NCI-H526 (cell line): Measurements from ENCODE around the gene RAD51B.
A peak's percentile ranks its signal among the peaks of the same experiment; 100 is the strongest.
"Not testable (repeated sequence)": the region's sequence is repeated elsewhere in the genome, so short reads cannot be mapped to it uniquely, and the experiment has no call there.

Source experiments
- DNase-seq, 2 experiments: peaks; one replicate each; lab custom pipeline; 2025; lab: John Stamatoyannopoulos, UW

Gene RAD51B

GRCh38 chr14:68176687-68177086, 357.1 kb downstream of the RAD51B start:
- no peak for DNase-seq

GRCh38 chr14:68177728-68178127, 358.1 kb downstream of the RAD51B start:
- DNase-seq, result no peak

GRCh38 chr14:68178282-68178681, 358.7 kb downstream of the RAD51B start:
- DNase-seq, result no peak

GRCh38 chr14:68181519-68182326, 362.1 kb downstream of the RAD51B start:
- DNase-seq, result peak in 1 of 2 experiments; percentile 5

- no peak for DNase-seq
Observed at GRCh38 chr14:68182492-68182891, 362.9 kb downstream of the RAD51B start.

GRCh38 chr14:68186500-68187276, 367.1 kb downstream of the RAD51B start:
- not testable (repeated sequence) for DNase-seq

GRCh38 chr14:68188174-68188573, 368.6 kb downstream of the RAD51B start:
- no peak for DNase-seq

GRCh38 chr14:68190032-68190431, 370.5 kb downstream of the RAD51B start:
- no peak for DNase-seq

GRCh38 chr14:68191567-68192321, 372.2 kb downstream of the RAD51B start:
- DNase-seq, result no peak

- no peak for DNase-seq
Observed at GRCh38 chr14:68192935-68193334, 373.4 kb downstream of the RAD51B start.

GRCh38 chr14:68193970-68194681, 374.5 kb downstream of the RAD51B start:
- DNase-seq, result no peak

GRCh38 chr14:68195126-68195525, 375.5 kb downstream of the RAD51B start:
- no peak for DNase-seq

GRCh38 chr14:68198713-68199495, 379.3 kb downstream of the RAD51B start:
- DNase-seq, result no peak

GRCh38 chr14:68199554-68200151, 380.1 kb downstream of the RAD51B start:
- DNase-seq, result no peak

GRCh38 chr14:68203871-68204270, 384.3 kb downstream of the RAD51B start:
- DNase-seq, result no peak

GRCh38 chr14:68208218-68208617, 388.6 kb downstream of the RAD51B start:
- DNase-seq, result no peak

- DNase-seq, result no peak
Observed at GRCh38 chr14:68208626-68209317, 389.2 kb downstream of the RAD51B start.

- DNase-seq, result no peak
Observed at GRCh38 chr14:68210729-68211299, 391.2 kb downstream of the RAD51B start.

- no peak for DNase-seq
Observed at GRCh38 chr14:68211421-68211820, 391.8 kb downstream of the RAD51B start.

- DNase-seq, result no peak
Observed at GRCh38 chr14:68211886-68212285, 392.3 kb downstream of the RAD51B start.
